ENCODE measurements around the gene CYP26B1. TPM values are rescaled to one million over a fixed set of nuclear protein-coding genes. Genes with fewer than 3 reads are reported as not detected.

CYP26B1 gene
- total and polyA plus RNA-seq, 9 of the 15 experiments (the other 6 are each of a cell fraction or from before 2014, with no cell fraction given) = 0.01 to 0.13 (median 0.04) TPM; not detected in 6

- 1% methylated on average over 6 of the region's 6 CpGs for WGBS (ENCODE audit: insufficient coverage, low coverage, missing lambda C conversion rate)
- no peak overlapping the region for H3K4me2 ChIP-seq (ENCODE audit: insufficient read depth, low read length)
- H3K27me3 ChIP-seq (ENCODE audit: control insufficient read depth in 2 of 2, insufficient read depth in 2 of 2, low read length in 2 of 2) = peaks cover 0 to 5% of the 10 kb centered on the region in 2 experiments; a peak in 2 of 5 replicates
- POLR2A ChIA-PET = interaction anchor here (1.3 kb wide), 1 partner anchor 12 kb away, joined by 3 read pairs; no protein-coding TSS in a partner anchor
- no peak overlapping the region for H2AFZ ChIP-seq (ENCODE audit: low read depth, low read length)
- no TSS peak for BruUV-seq (replicated peaks)
- no peak overlapping the region for H3K9ac ChIP-seq (ENCODE audit: insufficient read depth in 1 of 2, low read depth in 2 of 2, low read length in 2 of 2)
- intact Hi-C loops (cut with micrococcal nuclease) (no loop called here), in situ Hi-C loops (cut with MboI) (no loop called here)
- TF ChIP-seq BRF2 (IDR thresholded peaks at IDR 0.05; ENCODE audit: borderline replicate concordance, insufficient read depth, insufficient read length) (no peak), ZSCAN29 (IDR thresholded peaks at IDR 0.05) (no peak), ZNF444 (CRISPR knock-in tag; IDR thresholded peaks at IDR 0.05) (no peak), TEAD4 (IDR thresholded peaks at IDR 0.05; ENCODE audit: low read length) (no peak), TEAD4 (CRISPR knock-in tag; IDR thresholded peaks at IDR 0.05; ENCODE audit: borderline replicate concordance) (no peak), L3MBTL2 (IDR thresholded peaks at IDR 0.05) (no peak), CREB3L1 (IDR thresholded peaks at IDR 0.05; ENCODE audit: borderline replicate concordance, low read depth) (no peak), SIN3A (IDR thresholded peaks at IDR 0.05; ENCODE audit: borderline replicate concordance in 2 of 2, control insufficient read depth in 1 of 2, low read depth in 2 of 2, low read length in 2 of 2) (no peak), CXXC5 (CRISPR knock-in tag; IDR thresholded peaks at IDR 0.05) (no peak), ZNF133 (CRISPR knock-in tag; IDR thresholded peaks at IDR 0.05) (no peak), RBFOX2 (IDR thresholded peaks at IDR 0.05; ENCODE audit: low read depth, low read length) (no peak), GATAD2A (IDR thresholded peaks at IDR 0.05) (no peak), ZBTB5 (IDR thresholded peaks at IDR 0.05) (no peak), ILF3 (IDR thresholded peaks at IDR 0.05; ENCODE audit: borderline replicate concordance) (no peak)
- H4K20me1 ChIP-seq (replicated peaks; ENCODE audit: control insufficient read depth, insufficient read depth, low read length) = no peaks in the 10 kb centered on the region
- CTCF ChIA-PET (ENCODE audit: low intra/inter-chr PET ratio) = no interaction called here
- FAIRE-seq (no peak), ATAC-seq (no peak), DNase-seq (ENCODE audit: extremely low read depth in 1 of 4, low spot score in 3 of 4) (no peak)
- H3K4me1 ChIP-seq (replicated peaks in 1 of 2; ENCODE audit: control insufficient read depth in 2 of 2, insufficient read depth in 2 of 2, low read length in 2 of 2) = peaks cover 0 to 3% of the 10 kb centered on the region in 2 experiments; a peak in 1 of 5 replicates
- H3K9me1 ChIP-seq (ENCODE audit: control insufficient read depth, insufficient read depth, low read length) = no peaks in the 10 kb centered on the region
- H3K27ac ChIP-seq (ENCODE audit: extremely low read depth, low read depth, low read length) = no peak overlapping the region
- no peaks in the 10 kb centered on the region for H3K79me2 ChIP-seq (ENCODE audit: control insufficient read depth, insufficient read depth, low read length)
- no peak overlapping the region for H3K4me3 ChIP-seq
- no peaks in the 10 kb centered on the region for H3K9me3 ChIP-seq (replicated peaks; ENCODE audit: control insufficient read depth, insufficient read depth, low read depth, low read length)
- H3K36me3 ChIP-seq (ENCODE audit: control insufficient read depth, insufficient read depth, low read length) = no peaks in the 10 kb centered on the region
These were observed 29.3 kb downstream of the CYP26B1 start for GRCh38 chr2:72118386-72118785.
